ENCODE data around the gene CAPZA3. TPM values are rescaled to one million over a fixed set of nuclear protein-coding genes. Genes with fewer than 3 reads are reported as not detected.
"Not testable (repeated sequence)": the region's sequence is repeated elsewhere in the genome, so short reads cannot be mapped to it uniquely, and the experiment has no call there.

The CAPZA3 gene
- total and polyA plus RNA-seq, 2 experiments from 2014 or later: not detected

GRCh38 chr12:18782827-18783226, 44.9 kb downstream of the CAPZA3 start:
- no peak overlapping the region for H2AFZ ChIP-seq
- peaks cover 60% of the 10 kb centered on the region for H3K9me3 Mint-ChIP-seq
- H3K4me1 ChIP-seq (ENCODE audit: insufficient read depth): no peaks in the 10 kb centered on the region
- peaks cover 7% of the 10 kb centered on the region; the same call in 1 of the 2 replicates for H3K9me2 ChIP-seq (ENCODE audit: insufficient read depth)
- H3K4me3 ChIP-seq: no peak overlapping the region
- no peak overlapping the region for H3K4me3 Mint-ChIP-seq
- peaks cover 3% of the 10 kb centered on the region for H3K27me3 Mint-ChIP-seq (ENCODE audit: insufficient read depth, low read depth, poor library complexity)
- H3F3A ChIP-seq (replicated peaks; ENCODE audit: low read depth): no peaks in the 10 kb centered on the region
- DNase-seq (ENCODE audit: low spot score) (no peak), ATAC-seq (no peak)
- no peak overlapping the region for H3K27ac ChIP-seq (ENCODE audit: low read depth)
- H4K20me1 ChIP-seq (replicated peaks; ENCODE audit: insufficient read depth): no peaks in the 10 kb centered on the region
- H3K79me2 ChIP-seq (replicated peaks; ENCODE audit: insufficient read depth): no peaks in the 10 kb centered on the region
- H3K27me3 ChIP-seq (ENCODE audit: insufficient read depth): no peaks in the 10 kb centered on the region
- peaks cover 31% of the 10 kb centered on the region for H3K36me3 Mint-ChIP-seq (ENCODE audit: low read depth)
- no peaks in the 10 kb centered on the region for H3K4me1 Mint-ChIP-seq
- TF ChIP-seq REST (IDR thresholded peaks at IDR 0.05; ENCODE audit: unreplicated experiment) (peak; percentile 43), ETS1 (IDR thresholded peaks at IDR 0.05) (no peak)
- H3K4me2 ChIP-seq: no peak overlapping the region
- H3K36me3 ChIP-seq (ENCODE audit: insufficient read depth): peaks cover 8% of the 10 kb centered on the region
- no peak overlapping the region for H3K27ac Mint-ChIP-seq

- peaks cover 24% of the 10 kb centered on the region for H3K36me3 Mint-ChIP-seq (ENCODE audit: low read depth)
- H3K9me3 Mint-ChIP-seq: peaks cover 46% of the 10 kb centered on the region
- H3K4me1 ChIP-seq (ENCODE audit: insufficient read depth); H3K79me2 ChIP-seq (replicated peaks; ENCODE audit: insufficient read depth); H3K27ac Mint-ChIP-seq; H3K27ac ChIP-seq (ENCODE audit: low read depth); H3K27me3 ChIP-seq (ENCODE audit: insufficient read depth); H3K27me3 Mint-ChIP-seq (ENCODE audit: insufficient read depth, low read depth, poor library complexity); H3K4me2 ChIP-seq; H3F3A ChIP-seq (replicated peaks; ENCODE audit: low read depth); H2AFZ ChIP-seq; H3K4me3 Mint-ChIP-seq; ATAC-seq; H3K9me2 ChIP-seq (ENCODE audit: insufficient read depth); H3K4me1 Mint-ChIP-seq; DNase-seq (ENCODE audit: low spot score); H4K20me1 ChIP-seq (replicated peaks; ENCODE audit: insufficient read depth); H3K36me3 ChIP-seq (ENCODE audit: insufficient read depth); H3K4me3 ChIP-seq: not testable (repeated sequence)
These were observed 47.5 kb downstream of the CAPZA3 start for GRCh38 chr12:18785465-18785864.

Other genes starting within 250 kb of the CAPZA3 start
- gene PLCZ1, start 107 bp upstream of the CAPZA3 start, total RNA-seq (2014; rRNA removed; shearing (Covaris generic)): not detected in 2 replicates
- not detected in 2 replicates for gene PLCZ1, start 107 bp upstream of the CAPZA3 start, polyA plus RNA-seq (2016; fragmentation: Nextera tagmentation; extraction: Ambion mirVana)